Testis (tissue), 3 donors: ENCODE results near the gene RASA1. TPM values are rescaled to one million over a fixed set of nuclear protein-coding genes. Genes with fewer than 3 reads are reported as not detected.
A peak's percentile ranks its signal among the peaks of the same experiment; 100 is the strongest.

Experiments used
- DNase-seq: peaks from one replicate; pipeline ENCODE4 v3.0.0-alpha.2; 2019
- H3K27ac ChIP-seq, 2 donors: fragments of 200-600 bp; sonication (generic); one replicate each; pipeline ENCODE4 v1.5.1; 2019
- H3K27me3 ChIP-seq: fragments of 200-600 bp; sonication (generic); one replicate; pipeline ENCODE4 v1.5.1; 2019
- H3K36me3 ChIP-seq: fragments of 200-600 bp; sonication (generic); one replicate; pipeline ENCODE4 v1.5.1; 2017; ENCODE audit warnings: low read depth; ENCODE audit errors: missing control alignments
- H3K4me1 ChIP-seq: fragments of 200-600 bp; sonication (generic); one replicate; pipeline ENCODE4 v1.5.1; 2019
- H3K4me3 ChIP-seq, 2 donors: fragments of 200-600 bp; sonication (generic); one replicate each; pipeline ENCODE4 v1.5.1; 2017 to 2019
- H3K9me3 ChIP-seq: fragments of 200-600 bp; sonication (generic); one replicate; pipeline ENCODE4 v1.5.1; 2017
- CTCF ChIP-seq, 3 experiments: fragments of 450-650 bp in 2 of 3; fragments of 200-600 bp in 1 of 3; sonication (generic) in 1 of 3; IDR thresholded peaks; one replicate each; pipeline ENCODE4 v1.5.1; 2016 to 2019; ENCODE audit warnings: antibody characterized with exemption in 3 of 3, mild to moderate bottlenecking in 2 of 3, moderate library complexity in 1 of 3
- POLR2A ChIP-seq: fragments of 450-650 bp; IDR thresholded peaks from one replicate; pipeline ENCODE4 v1.6.1; 2017; ENCODE audit warnings: antibody characterized with exemption, mild to moderate bottlenecking, moderate library complexity
- WGBS, 2 donors: methylation state at CpG; one replicate each; pipeline ENCODE4 v1.1.5; 2018; 5-methylcytosine and 5-hydroxymethylcytosine counted together
- intact Hi-C: fragments of 100-400 bp; cut with DNase I; formaldehyde crosslinking; loops from one replicate; pipeline ENCODE4 v1.15.1; 2023; ENCODE audit warnings: low total_unique reads
- polyA plus RNA-seq: library from polyadenylated mRNA; stranded (reverse); fragments of 350-450 nt; fragmentation: Illumina TruSeq; extraction: RNeasy Lipid Tissue Mini Kit (QIAGEN cat#74804); gene quantifications from one replicate; pipeline ENCODE4 v1.2.3, GENCODE V29; 2014; ENCODE audit warnings: low read depth, low replicate concordance; ENCODE audit not compliant: insufficient read depth
- total RNA-seq, 2 donors: library from RNA; depleted of rRNA; stranded (reverse); fragments of >200 nt; gene quantifications; one replicate each; pipeline ENCODE4 v1.2.3, GENCODE V29; 2016

The RASA1 gene
- total and polyA plus RNA-seq, 3 donors from 2014 or later: 45.9 to 65.2 (median 61.1) TPM

GRCh38 chr5:87408204-87408603 is 140.5 kb downstream of the RASA1 start:
- no peaks in the 10 kb centered on the region for H3K9me3 ChIP-seq
- no peak for DNase-seq
- no peaks in the 10 kb centered on the region for H3K27me3 ChIP-seq
- no peaks in the 10 kb centered on the region for H3K4me1 ChIP-seq
- no peaks in the 10 kb centered on the region for H3K36me3 ChIP-seq
- intact Hi-C loops: no loop called here
- WGBS, 2 donors: 87 to 89% methylated on average over 2 of the region's 2 CpGs
- no peak for TF ChIP-seq CTCF (IDR thresholded peaks at IDR 0.05)
- no peak for TF ChIP-seq POLR2A
- no peak overlapping the region for H3K27ac ChIP-seq
- no peak overlapping the region for H3K4me3 ChIP-seq

- DNase-seq: no peak
- peak overlapping the region in 1 of 2 donors; percentile 21 for H3K27ac ChIP-seq
- no peaks in the 10 kb centered on the region for H3K9me3 ChIP-seq
- H3K27me3 ChIP-seq: no peaks in the 10 kb centered on the region
- no peaks in the 10 kb centered on the region for H3K4me1 ChIP-seq
- peak overlapping the region in 1 of 2 donors; percentile 88 for H3K4me3 ChIP-seq
- 73 to 82% methylated on average over 1 of the region's 1 CpG for whole genome bisulfite sequencing, 2 donors
- TF ChIP-seq POLR2A: no peak
- no peak for TF ChIP-seq CTCF (IDR thresholded peaks at IDR 0.05)
- no peaks in the 10 kb centered on the region for H3K36me3 ChIP-seq
- intact Hi-C loops: no loop called here
These were observed 143.2 kb downstream of the RASA1 start for GRCh38 chr5:87410931-87411330.

GRCh38 chr5:87411586-87411972 is 143.9 kb downstream of the RASA1 start:
- Histone ChIP-seq H3K27ac (peak overlapping the region; percentile 88 to 94), H3K4me3 (peak overlapping the region; percentile 65 to 88), H3K36me3 (no peaks in the 10 kb centered on the region), H3K27me3 (no peaks in the 10 kb centered on the region), H3K9me3 (no peaks in the 10 kb centered on the region), H3K4me1 (no peaks in the 10 kb centered on the region)
- no peak for DNase-seq
- no peak for TF ChIP-seq POLR2A
- TF ChIP-seq CTCF (IDR thresholded peaks at IDR 0.05): no peak
- intact Hi-C loops: no loop called here
- WGBS, 2 donors: 3 to 6% methylated on average over 5 of the region's 5 CpGs

- intact Hi-C loops: no loop called here
- H3K27me3 ChIP-seq: no peaks in the 10 kb centered on the region
- no peak for TF ChIP-seq POLR2A
- TF ChIP-seq CTCF (IDR thresholded peaks at IDR 0.05): no peak
- no peaks in the 10 kb centered on the region for H3K4me1 ChIP-seq
- peak; percentile 53 for DNase-seq
- H3K27ac ChIP-seq: peak overlapping the region; percentile 88 to 94
- H3K9me3 ChIP-seq: no peaks in the 10 kb centered on the region
- no peaks in the 10 kb centered on the region for H3K36me3 ChIP-seq
- 0% methylated on average over 28 to 29 of the region's 29 CpGs for WGBS, 2 donors
- H3K4me3 ChIP-seq: peak overlapping the region; percentile 65 to 88
These were observed 144.4 kb downstream of the RASA1 start for GRCh38 chr5:87411973-87412629.
